Measurements from ENCODE around the gene NOS1AP.

The NOS1AP gene

DNA sequence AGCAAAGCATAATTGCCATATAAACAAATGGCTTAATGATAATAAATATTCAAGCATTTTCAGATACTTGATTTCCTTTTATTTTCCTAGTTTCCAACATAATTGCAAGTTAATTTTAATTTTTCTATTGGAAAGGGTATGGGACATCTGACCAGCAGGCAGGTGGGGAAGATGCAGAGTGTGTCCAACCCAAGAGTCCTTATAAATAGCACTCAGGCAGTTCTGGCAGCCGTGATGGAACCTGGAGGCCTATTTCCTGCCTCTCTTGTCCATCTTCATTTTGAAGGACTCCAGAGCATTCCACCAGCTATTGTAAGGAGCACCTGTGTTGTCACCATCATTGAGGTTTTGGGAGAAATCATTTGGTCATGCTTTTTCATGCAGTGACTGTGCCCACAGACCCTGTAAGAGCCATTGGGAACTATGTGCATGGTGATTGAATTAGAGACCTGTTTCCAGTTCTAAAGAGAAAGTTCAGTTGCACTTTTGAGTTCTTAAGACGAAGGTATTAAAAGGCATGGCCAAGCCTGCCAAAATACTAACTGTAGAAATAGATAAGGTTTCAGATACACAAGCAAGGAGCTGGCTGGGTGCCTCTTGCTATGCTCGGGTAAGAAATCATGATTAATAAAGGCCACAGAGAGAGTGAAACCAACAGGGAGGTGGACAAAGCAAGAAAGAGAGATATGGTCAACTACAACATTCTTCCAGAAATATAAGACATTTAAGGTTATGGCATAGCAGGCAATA lies 214.9 kb downstream of the NOS1AP start:
- no peak overlapping the region for H2AFZ ChIP-seq (ENCODE audit: low read length)
- H3K9me2 ChIP-seq (replicated peaks; ENCODE audit: low read depth, low read length) = no peaks in the 10 kb centered on the region
- H3K9me3 ChIP-seq (ENCODE audit: insufficient read depth, low read depth, low read length) = no peaks in the 10 kb centered on the region
- no peak overlapping the region for H3K4me2 ChIP-seq (ENCODE audit: low read depth, low read length, poor library complexity, severe bottlenecking)
- H3K27me3 ChIP-seq (ENCODE audit: insufficient read depth, low read length, poor library complexity, severe bottlenecking) = no peaks in the 10 kb centered on the region
- no peak overlapping the region for H3K4me3 ChIP-seq (ENCODE audit: low read length, poor library complexity, severe bottlenecking)
- no peaks in the 10 kb centered on the region for H3K4me1 ChIP-seq (ENCODE audit: insufficient read depth, low read length, poor library complexity, severe bottlenecking)
- no peaks in the 10 kb centered on the region for H3K79me2 ChIP-seq (ENCODE audit: insufficient read depth, low read length)
- no peaks in the 10 kb centered on the region for H3F3A ChIP-seq (ENCODE audit: low read depth)
- no peaks in the 10 kb centered on the region for H3K36me3 ChIP-seq (ENCODE audit: insufficient read depth, low read length)
- H3K9ac ChIP-seq (ENCODE audit: low read depth, low read length, poor library complexity, severe bottlenecking) = no peak overlapping the region
- H4K20me1 ChIP-seq (ENCODE audit: insufficient read depth, low read length, poor library complexity, severe bottlenecking) = no peaks in the 10 kb centered on the region
- TF ChIP-seq, protein P1, sequence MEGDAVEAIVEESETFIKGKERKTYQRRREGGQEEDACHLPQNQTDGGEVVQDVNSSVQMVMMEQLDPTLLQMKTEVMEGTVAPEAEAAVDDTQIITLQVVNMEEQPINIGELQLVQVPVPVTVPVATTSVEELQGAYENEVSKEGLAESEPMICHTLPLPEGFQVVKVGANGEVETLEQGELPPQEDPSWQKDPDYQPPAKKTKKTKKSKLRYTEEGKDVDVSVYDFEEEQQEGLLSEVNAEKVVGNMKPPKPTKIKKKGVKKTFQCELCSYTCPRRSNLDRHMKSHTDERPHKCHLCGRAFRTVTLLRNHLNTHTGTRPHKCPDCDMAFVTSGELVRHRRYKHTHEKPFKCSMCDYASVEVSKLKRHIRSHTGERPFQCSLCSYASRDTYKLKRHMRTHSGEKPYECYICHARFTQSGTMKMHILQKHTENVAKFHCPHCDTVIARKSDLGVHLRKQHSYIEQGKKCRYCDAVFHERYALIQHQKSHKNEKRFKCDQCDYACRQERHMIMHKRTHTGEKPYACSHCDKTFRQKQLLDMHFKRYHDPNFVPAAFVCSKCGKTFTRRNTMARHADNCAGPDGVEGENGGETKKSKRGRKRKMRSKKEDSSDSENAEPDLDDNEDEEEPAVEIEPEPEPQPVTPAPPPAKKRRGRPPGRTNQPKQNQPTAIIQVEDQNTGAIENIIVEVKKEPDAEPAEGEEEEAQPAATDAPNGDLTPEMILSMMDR (conservative IDR thresholded peaks at IDR 0.05; ENCODE audit: low read length) = no peak
- no peak for TF ChIP-seq EZH2phosphoT487 (IDR thresholded peaks at IDR 0.05; ENCODE audit: borderline replicate concordance)

GRCh38 chr1:162285149-162285561 lies 215.7 kb downstream of the NOS1AP start:
- no peak overlapping the region for H2AFZ ChIP-seq (ENCODE audit: low read length)
- H3F3A ChIP-seq (ENCODE audit: low read depth) = no peaks in the 10 kb centered on the region
- H3K4me1 ChIP-seq (ENCODE audit: insufficient read depth, low read length, poor library complexity, severe bottlenecking) = no peaks in the 10 kb centered on the region
- no peak overlapping the region for H3K9ac ChIP-seq (ENCODE audit: low read depth, low read length, poor library complexity, severe bottlenecking)
- no peaks in the 10 kb centered on the region for H3K79me2 ChIP-seq (ENCODE audit: insufficient read depth, low read length)
- TF ChIP-seq, protein P1 (conservative IDR thresholded peaks at IDR 0.05; ENCODE audit: low read length) = no peak
- no peak for TF ChIP-seq EZH2phosphoT487 (IDR thresholded peaks at IDR 0.05; ENCODE audit: borderline replicate concordance)
- H3K27me3 ChIP-seq (ENCODE audit: insufficient read depth, low read length, poor library complexity, severe bottlenecking) = no peaks in the 10 kb centered on the region
- no peaks in the 10 kb centered on the region for H4K20me1 ChIP-seq (ENCODE audit: insufficient read depth, low read length, poor library complexity, severe bottlenecking)
- no peaks in the 10 kb centered on the region for H3K9me3 ChIP-seq (ENCODE audit: insufficient read depth, low read depth, low read length)
- H3K4me2 ChIP-seq (ENCODE audit: low read depth, low read length, poor library complexity, severe bottlenecking) = no peak overlapping the region
- H3K4me3 ChIP-seq (ENCODE audit: low read length, poor library complexity, severe bottlenecking) = no peak overlapping the region
- H3K9me2 ChIP-seq (replicated peaks; ENCODE audit: low read depth, low read length) = no peaks in the 10 kb centered on the region
- no peaks in the 10 kb centered on the region for H3K36me3 ChIP-seq (ENCODE audit: insufficient read depth, low read length)

DNA sequence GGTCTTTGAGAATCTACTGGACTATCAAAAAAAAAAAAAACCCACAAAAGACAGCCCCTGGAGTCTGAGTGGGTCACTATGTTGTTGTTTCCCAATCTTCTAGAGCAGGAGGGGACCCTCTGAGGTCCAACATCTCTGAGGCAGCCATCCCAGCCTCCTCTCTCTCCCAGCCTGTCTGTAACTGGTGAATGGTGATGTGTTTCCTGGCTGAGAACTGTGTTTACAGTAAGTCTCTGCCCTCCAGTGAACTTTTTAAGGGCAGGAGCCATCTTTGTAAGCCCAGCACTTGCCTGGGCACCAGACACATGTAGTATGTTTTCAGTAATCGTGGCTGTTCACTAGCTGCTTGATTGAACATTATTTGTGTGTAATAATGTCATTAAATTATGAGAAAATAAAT lies 221.5 kb downstream of the NOS1AP start:
- Histone ChIP-seq H3F3A (ENCODE audit: low read depth) (no peaks in the 10 kb centered on the region), H3K9me2 (replicated peaks; ENCODE audit: low read depth, low read length) (no peaks in the 10 kb centered on the region), H3K27me3 (ENCODE audit: insufficient read depth, low read length, poor library complexity, severe bottlenecking) (no peaks in the 10 kb centered on the region), H3K4me3 (ENCODE audit: low read length, poor library complexity, severe bottlenecking) (no peak overlapping the region), H3K4me2 (ENCODE audit: low read depth, low read length, poor library complexity, severe bottlenecking) (no peak overlapping the region), H3K4me1 (ENCODE audit: insufficient read depth, low read length, poor library complexity, severe bottlenecking) (peaks cover 5% of the 10 kb centered on the region), H2AFZ (ENCODE audit: low read length) (no peak overlapping the region), H3K36me3 (ENCODE audit: insufficient read depth, low read length) (no peaks in the 10 kb centered on the region), H4K20me1 (ENCODE audit: insufficient read depth, low read length, poor library complexity, severe bottlenecking) (no peaks in the 10 kb centered on the region), H3K9ac (ENCODE audit: low read depth, low read length, poor library complexity, severe bottlenecking) (no peak overlapping the region), H3K9me3 (ENCODE audit: insufficient read depth, low read depth, low read length) (no peaks in the 10 kb centered on the region), H3K79me2 (ENCODE audit: insufficient read depth, low read length) (no peaks in the 10 kb centered on the region)
- TF ChIP-seq, protein P1 (conservative IDR thresholded peaks at IDR 0.05; ENCODE audit: low read length) = no peak
- TF ChIP-seq EZH2phosphoT487 (IDR thresholded peaks at IDR 0.05; ENCODE audit: borderline replicate concordance) = no peak
